Measurements from ENCODE around the gene MED1. TPM values are rescaled to one million over a fixed set of nuclear protein-coding genes. Genes with fewer than 3 reads are reported as not detected.
"Not testable (repeated sequence)": the region's sequence is repeated elsewhere in the genome, so short reads cannot be mapped to it uniquely, and the experiment has no call there.

Gene MED1
- total RNA-seq, 2 experiments from 2014 or later = 51.0 to 51.9 TPM

- ChIA-PET POLR2A (no interaction called here), CTCF (no interaction called here)
- no peaks in the 10 kb centered on the region for H3K27me3 Mint-ChIP-seq
- H3K36me3 Mint-ChIP-seq (ENCODE audit: low read depth) = no peaks in the 10 kb centered on the region
- no peak overlapping the region for H3K27ac Mint-ChIP-seq
- H3K4me3 Mint-ChIP-seq = no peak overlapping the region
- no peak for DNase-seq
- no peaks in the 10 kb centered on the region for H3K9me3 Mint-ChIP-seq
- H3K4me1 Mint-ChIP-seq = peaks cover 4% of the 10 kb centered on the region
Measured at GRCh38 chr17:39385040-39385439, 66.0 kb downstream of the MED1 start.

DNA sequence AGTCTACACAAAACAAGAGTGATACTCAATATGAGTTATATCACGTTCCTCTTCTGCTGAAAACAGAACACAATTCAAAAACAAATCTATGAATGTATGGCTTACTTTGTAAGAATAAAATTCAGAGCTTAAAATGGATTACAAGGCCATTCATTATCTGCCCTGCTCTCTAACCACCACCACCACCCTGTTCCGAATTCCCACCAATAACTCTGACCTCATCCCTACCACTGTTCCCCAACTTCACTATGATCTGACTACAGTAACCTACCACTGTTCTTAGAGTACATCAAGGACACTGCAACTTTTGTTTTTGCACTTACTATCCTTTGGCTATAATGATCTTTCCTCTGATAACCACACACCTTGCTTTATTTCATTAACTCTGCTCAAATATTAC lies 70.9 kb downstream of the MED1 start:
- Mint-ChIP-seq H3K27me3 (no peaks in the 10 kb centered on the region), H3K9me3 (no peaks in the 10 kb centered on the region), H3K4me3 (no peak overlapping the region), H3K27ac (no peak overlapping the region), H3K36me3 (ENCODE audit: low read depth) (no peaks in the 10 kb centered on the region), H3K4me1 (peaks cover 24% of the 10 kb centered on the region)
- CTCF ChIA-PET = interaction anchor here (1.5 kb wide), 1 partner anchor 136 kb away, joined by 3 read pairs; no protein-coding TSS in a partner anchor
- no peak for DNase-seq
- POLR2A ChIA-PET = no interaction called here

GRCh38 chr17:39376434-39376833 lies 74.6 kb downstream of the MED1 start:
- POLR2A ChIA-PET = no interaction called here

DNA sequence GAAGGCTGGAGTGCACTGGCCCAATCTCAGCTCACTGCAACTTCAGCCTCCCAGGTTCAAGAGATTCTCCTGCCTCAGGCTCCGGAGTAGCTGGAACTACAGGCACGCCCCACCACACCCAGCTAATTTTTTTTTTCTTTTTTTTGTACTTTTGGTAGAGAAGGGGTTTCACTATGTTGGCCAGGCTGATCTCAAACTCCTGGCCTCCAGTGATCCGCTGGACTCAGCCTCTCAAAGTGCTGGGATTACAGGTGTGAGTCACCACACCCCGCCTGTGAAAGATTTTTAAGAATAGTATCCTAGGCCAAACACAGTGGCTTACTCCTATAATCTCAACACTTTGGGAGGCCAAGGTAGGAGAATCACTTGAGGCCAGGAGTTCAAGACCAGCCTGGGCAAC lies 83.3 kb downstream of the MED1 start:
- H3K4me3 Mint-ChIP-seq; DNase-seq; CTCF ChIA-PET; H3K27ac Mint-ChIP-seq; H3K4me1 Mint-ChIP-seq; H3K27me3 Mint-ChIP-seq; POLR2A ChIA-PET; H3K9me3 Mint-ChIP-seq; H3K36me3 Mint-ChIP-seq (ENCODE audit: low read depth): not testable (repeated sequence)

More at GRCh38 chr17:39376434-39376833, 74.6 kb downstream of the MED1 start:
- Mint-ChIP-seq H3K4me1 (peaks cover 22% of the 10 kb centered on the region), H3K27me3 (no peaks in the 10 kb centered on the region), H3K9me3 (no peaks in the 10 kb centered on the region), H3K27ac (no peak overlapping the region), H3K4me3 (no peak overlapping the region), H3K36me3 (ENCODE audit: low read depth) (no peaks in the 10 kb centered on the region)
- no peak for DNase-seq
- CTCF ChIA-PET = interaction anchor here (1.2 kb wide), 1 partner anchor 141 kb away, joined by 3 read pairs; no protein-coding TSS in a partner anchor

GRCh38 chr17:39365872-39366271 lies 85.2 kb downstream of the MED1 start:
- Mint-ChIP-seq H3K4me3 (no peak overlapping the region), H3K27me3 (no peaks in the 10 kb centered on the region), H3K4me1 (no peaks in the 10 kb centered on the region), H3K9me3 (no peaks in the 10 kb centered on the region), H3K27ac (no peak overlapping the region), H3K36me3 (ENCODE audit: low read depth) (no peaks in the 10 kb centered on the region)
- ChIA-PET POLR2A (interaction anchor here (0.8 kb wide), 1 partner anchor 85 kb away, joined by 3 read pairs; no protein-coding TSS in a partner anchor), CTCF (no interaction called here)
- DNase-seq = no peak

DNA sequence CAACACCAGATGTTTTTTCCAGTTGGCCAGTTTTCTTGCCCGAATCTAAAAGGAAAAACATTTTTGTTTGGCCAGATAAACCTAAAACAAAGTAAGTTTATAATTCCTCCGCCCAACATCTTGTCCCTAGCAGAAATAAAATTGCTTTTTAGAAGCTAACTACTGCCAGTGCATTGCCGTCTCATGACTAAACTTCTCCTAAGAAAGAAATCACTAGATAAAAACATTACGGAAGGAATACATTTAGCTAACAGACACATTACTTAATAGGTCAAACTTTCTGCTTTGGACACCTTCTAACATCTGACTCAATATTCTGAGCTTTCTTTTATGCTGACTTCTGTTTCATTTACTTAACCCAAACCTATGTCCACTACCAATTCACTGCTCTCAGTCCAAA lies 85.8 kb downstream of the MED1 start:
- DNase-seq = no peak
- ChIA-PET CTCF (no interaction called here), POLR2A (no interaction called here)
- H3K36me3 Mint-ChIP-seq (ENCODE audit: low read depth) = no peaks in the 10 kb centered on the region
- no peak overlapping the region for H3K4me3 Mint-ChIP-seq
- no peak overlapping the region for H3K27ac Mint-ChIP-seq
- no peaks in the 10 kb centered on the region for H3K27me3 Mint-ChIP-seq
- no peaks in the 10 kb centered on the region for H3K9me3 Mint-ChIP-seq
- no peaks in the 10 kb centered on the region for H3K4me1 Mint-ChIP-seq

- Mint-ChIP-seq H3K4me1 (no peaks in the 10 kb centered on the region), H3K36me3 (ENCODE audit: low read depth) (no peaks in the 10 kb centered on the region), H3K9me3 (no peaks in the 10 kb centered on the region), H3K27me3 (no peaks in the 10 kb centered on the region), H3K4me3 (no peak overlapping the region), H3K27ac (no peak overlapping the region)
- CTCF ChIA-PET = no interaction called here
- POLR2A ChIA-PET = no interaction called here
- DNase-seq = no peak
Measured at GRCh38 chr17:39364236-39365025, 86.6 kb downstream of the MED1 start.

- Mint-ChIP-seq H3K4me3 (no peak overlapping the region), H3K27me3 (no peaks in the 10 kb centered on the region), H3K27ac (no peak overlapping the region), H3K4me1 (no peaks in the 10 kb centered on the region), H3K9me3 (no peaks in the 10 kb centered on the region), H3K36me3 (ENCODE audit: low read depth) (no peaks in the 10 kb centered on the region)
- CTCF ChIA-PET = no interaction called here
- DNase-seq = no peak
- POLR2A ChIA-PET = no interaction called here
Measured at GRCh38 chr17:39361064-39361463, 90.0 kb downstream of the MED1 start.

DNA sequence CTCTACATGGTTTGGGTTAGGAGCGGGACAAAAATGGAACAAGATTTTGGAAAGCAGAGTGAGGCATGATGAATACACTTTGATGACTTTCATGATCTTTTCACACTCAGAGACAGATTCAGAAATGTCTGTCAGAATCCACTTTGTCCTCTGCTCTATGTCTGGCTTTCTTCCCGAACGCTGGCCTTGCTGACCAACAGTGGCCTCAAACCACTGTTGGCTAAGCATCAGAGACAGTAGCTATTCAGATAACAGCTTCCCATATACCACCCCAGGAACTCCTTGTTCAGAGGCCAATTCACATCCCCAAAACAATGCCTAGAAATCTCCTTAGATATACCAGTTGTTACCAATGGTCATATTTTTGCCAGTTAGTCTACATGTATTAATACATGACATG lies 90.5 kb downstream of the MED1 start:
- no peak overlapping the region for H3K27ac Mint-ChIP-seq

DNA sequence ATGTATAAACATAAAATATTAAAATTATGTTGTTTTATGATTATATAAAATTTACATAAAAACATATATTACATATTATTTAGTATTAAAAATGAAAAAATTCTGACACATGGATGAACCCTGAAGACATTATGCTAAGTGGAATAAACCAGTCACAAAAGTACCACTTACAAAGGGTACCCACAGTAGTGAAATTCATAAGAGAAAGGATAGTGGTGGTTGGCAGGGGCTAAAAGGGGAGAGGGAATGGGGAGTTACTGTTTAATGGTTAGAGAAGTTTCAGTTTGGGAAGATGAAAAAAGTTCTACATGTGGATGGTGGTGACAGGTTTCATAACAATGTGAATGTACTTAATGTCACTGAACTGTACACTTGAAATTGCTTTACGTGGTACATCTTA lies 91.1 kb downstream of the MED1 start:
- H3K9me3 Mint-ChIP-seq = no peaks in the 10 kb centered on the region
- no peaks in the 10 kb centered on the region for H3K27me3 Mint-ChIP-seq
- H3K36me3 Mint-ChIP-seq (ENCODE audit: low read depth) = no peaks in the 10 kb centered on the region
- no peak overlapping the region for H3K4me3 Mint-ChIP-seq
- no peaks in the 10 kb centered on the region for H3K4me1 Mint-ChIP-seq
- ChIA-PET CTCF (no interaction called here), POLR2A (no interaction called here)
- no peak overlapping the region for H3K27ac Mint-ChIP-seq
- DNase-seq = no peak

More for the DNA sequence above, 90.5 kb downstream of the MED1 start:
- Mint-ChIP-seq H3K9me3 (no peaks in the 10 kb centered on the region), H3K4me1 (no peaks in the 10 kb centered on the region), H3K4me3 (no peak overlapping the region), H3K27me3 (no peaks in the 10 kb centered on the region), H3K36me3 (ENCODE audit: low read depth) (no peaks in the 10 kb centered on the region)
- POLR2A ChIA-PET = no interaction called here
- CTCF ChIA-PET = no interaction called here
- no peak for DNase-seq

DNA sequence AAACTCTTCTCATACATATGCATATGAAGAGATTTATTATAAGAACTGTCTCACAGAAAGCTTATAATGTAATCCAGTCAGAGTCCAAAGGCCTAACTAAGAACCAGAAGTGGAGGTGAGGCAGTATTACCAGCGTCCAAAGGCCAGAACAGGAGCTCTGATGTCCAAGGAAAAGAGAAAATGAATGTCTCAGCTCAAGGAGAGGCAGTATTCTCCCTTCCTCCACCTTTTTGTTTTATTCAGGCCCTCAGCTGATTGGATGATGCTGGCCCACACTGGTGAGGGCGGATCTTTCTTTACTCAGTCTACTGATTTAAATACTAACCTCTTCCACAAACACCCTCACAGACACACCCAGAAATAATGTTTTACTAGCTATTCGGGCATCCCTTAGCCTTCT lies 93.1 kb downstream of the MED1 start:
- no peak for DNase-seq
- ChIA-PET POLR2A (no interaction called here), CTCF (interaction anchor here (0.6 kb wide), 1 partner anchor 25 kb away, joined by 4 read pairs; no protein-coding TSS in a partner anchor)
- no peaks in the 10 kb centered on the region for H3K9me3 Mint-ChIP-seq
- no peak overlapping the region for H3K27ac Mint-ChIP-seq
- no peaks in the 10 kb centered on the region for H3K36me3 Mint-ChIP-seq (ENCODE audit: low read depth)
- no peaks in the 10 kb centered on the region for H3K27me3 Mint-ChIP-seq
- no peak overlapping the region for H3K4me3 Mint-ChIP-seq
- no peaks in the 10 kb centered on the region for H3K4me1 Mint-ChIP-seq

GRCh38 chr17:39357488-39357887 lies 93.6 kb downstream of the MED1 start:
- POLR2A ChIA-PET = no interaction called here
- CTCF ChIA-PET = no interaction called here
- H3K27ac Mint-ChIP-seq = no peak overlapping the region
- no peaks in the 10 kb centered on the region for H3K27me3 Mint-ChIP-seq
- H3K36me3 Mint-ChIP-seq (ENCODE audit: low read depth) = no peaks in the 10 kb centered on the region
- no peak for DNase-seq
- no peak overlapping the region for H3K4me3 Mint-ChIP-seq
- no peaks in the 10 kb centered on the region for H3K9me3 Mint-ChIP-seq
- no peaks in the 10 kb centered on the region for H3K4me1 Mint-ChIP-seq
